ENCODE data around the gene MRGPRG. TPM values are rescaled to one million over a fixed set of nuclear protein-coding genes. Genes with fewer than 3 reads are reported as not detected.

Gene MRGPRG
- total RNA-seq, 4 donors from 2014 or later: not detected

DNA sequence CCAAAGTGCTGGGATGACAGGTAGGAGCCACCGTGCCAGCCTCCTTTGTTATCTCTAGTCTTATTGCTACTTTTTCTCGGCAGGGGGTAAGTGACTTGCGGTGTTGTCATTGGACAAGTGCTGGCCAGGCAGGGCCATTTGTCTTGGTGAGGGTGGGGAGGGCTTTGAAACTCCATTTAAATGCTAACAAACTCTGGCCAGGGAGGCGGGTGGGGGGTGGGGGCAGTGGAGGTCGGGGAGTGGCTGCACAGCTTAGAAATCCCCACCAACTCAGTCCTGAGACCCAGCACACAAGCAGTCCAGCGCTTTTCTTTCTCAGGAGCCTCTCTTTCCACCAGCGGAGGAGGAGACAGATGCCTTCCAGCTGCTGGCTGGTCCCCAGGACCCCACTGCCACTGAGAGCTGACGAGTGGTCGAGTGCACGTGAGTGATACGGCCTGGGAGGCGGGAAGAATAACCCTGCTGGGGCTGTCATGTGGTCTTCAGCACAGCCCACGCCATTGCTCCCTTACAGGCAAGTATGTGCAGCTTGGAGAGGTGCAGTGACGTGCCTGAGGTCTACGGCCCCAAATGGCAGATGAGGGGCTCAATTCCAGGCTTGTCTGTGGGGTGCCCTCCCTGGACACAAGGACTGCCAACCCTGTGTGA is 29.3 kb downstream of the MRGPRG start:
- no peaks in the 10 kb centered on the region for H3K9me3 ChIP-seq
- H3K4me1 ChIP-seq: no peaks in the 10 kb centered on the region
- peaks cover 0 to 15% of the 10 kb centered on the region in 2 donors for H3K27me3 ChIP-seq
- no peak for TF ChIP-seq POLR2A (IDR thresholded peaks at IDR 0.05)
- TF ChIP-seq EP300 (IDR thresholded peaks at IDR 0.05): no peak
- TF ChIP-seq, protein P1, sequence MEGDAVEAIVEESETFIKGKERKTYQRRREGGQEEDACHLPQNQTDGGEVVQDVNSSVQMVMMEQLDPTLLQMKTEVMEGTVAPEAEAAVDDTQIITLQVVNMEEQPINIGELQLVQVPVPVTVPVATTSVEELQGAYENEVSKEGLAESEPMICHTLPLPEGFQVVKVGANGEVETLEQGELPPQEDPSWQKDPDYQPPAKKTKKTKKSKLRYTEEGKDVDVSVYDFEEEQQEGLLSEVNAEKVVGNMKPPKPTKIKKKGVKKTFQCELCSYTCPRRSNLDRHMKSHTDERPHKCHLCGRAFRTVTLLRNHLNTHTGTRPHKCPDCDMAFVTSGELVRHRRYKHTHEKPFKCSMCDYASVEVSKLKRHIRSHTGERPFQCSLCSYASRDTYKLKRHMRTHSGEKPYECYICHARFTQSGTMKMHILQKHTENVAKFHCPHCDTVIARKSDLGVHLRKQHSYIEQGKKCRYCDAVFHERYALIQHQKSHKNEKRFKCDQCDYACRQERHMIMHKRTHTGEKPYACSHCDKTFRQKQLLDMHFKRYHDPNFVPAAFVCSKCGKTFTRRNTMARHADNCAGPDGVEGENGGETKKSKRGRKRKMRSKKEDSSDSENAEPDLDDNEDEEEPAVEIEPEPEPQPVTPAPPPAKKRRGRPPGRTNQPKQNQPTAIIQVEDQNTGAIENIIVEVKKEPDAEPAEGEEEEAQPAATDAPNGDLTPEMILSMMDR (IDR thresholded peaks at IDR 0.05): no peak
- H3K4me3 ChIP-seq: no peak overlapping the region
- H3K27ac ChIP-seq: no peak overlapping the region
- no peak for DNase-seq (ENCODE audit: low spot score in 2 of 2)
- WGBS, 2 donors: 34 to 39% methylated on average over 13 of the region's 15 CpGs
- H3K36me3 ChIP-seq: no peaks in the 10 kb centered on the region

DNA sequence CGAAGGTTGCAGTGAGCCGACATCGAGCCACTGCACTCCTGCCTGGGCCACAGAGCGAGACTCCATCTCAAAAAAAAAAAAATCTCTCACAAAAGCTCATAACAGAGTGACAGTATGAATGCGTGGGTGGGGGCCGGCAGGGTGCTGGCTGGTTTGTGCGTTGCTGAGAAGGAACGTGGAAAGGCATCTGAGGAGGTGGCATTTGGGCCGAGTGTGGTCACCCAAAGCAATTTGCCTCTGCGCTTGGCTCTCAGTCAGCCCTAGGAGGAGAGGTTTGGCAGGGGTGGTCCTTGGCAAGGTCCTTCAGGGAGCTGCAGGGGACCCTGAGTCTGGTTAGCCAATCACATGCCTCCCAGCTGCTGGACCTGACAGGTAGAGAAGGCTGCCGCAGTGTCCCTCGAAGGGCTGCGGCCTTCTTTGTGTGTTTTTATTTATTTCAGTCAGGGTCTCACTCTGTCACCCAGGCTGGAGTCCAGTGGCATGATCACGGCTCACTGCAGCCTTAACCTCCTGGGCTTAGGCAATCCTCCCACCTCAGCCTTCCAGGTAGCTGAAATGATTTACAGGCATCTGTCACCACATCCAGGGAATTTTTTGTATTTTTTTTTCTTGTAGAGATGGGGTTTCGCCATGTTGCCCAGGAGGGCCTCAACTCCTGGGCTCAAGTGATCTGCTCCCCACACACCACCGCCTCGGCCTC is 30.0 kb downstream of the MRGPRG start:
- H3K4me3 ChIP-seq: no peak overlapping the region
- DNase-seq (ENCODE audit: low spot score in 2 of 2): no peak
- no peak overlapping the region for H3K27ac ChIP-seq
- no peak for TF ChIP-seq EP300 (IDR thresholded peaks at IDR 0.05)
- TF ChIP-seq, protein P1 (IDR thresholded peaks at IDR 0.05): no peak
- TF ChIP-seq POLR2A (IDR thresholded peaks at IDR 0.05): no peak
- H3K9me3 ChIP-seq: no peaks in the 10 kb centered on the region
- no peaks in the 10 kb centered on the region for H3K4me1 ChIP-seq
- H3K36me3 ChIP-seq: no peaks in the 10 kb centered on the region
- WGBS, 2 donors: 64 to 67% methylated on average over 16 to 17 of the region's 17 CpGs
- peaks cover 0 to 15% of the 10 kb centered on the region in 2 donors for H3K27me3 ChIP-seq

DNA sequence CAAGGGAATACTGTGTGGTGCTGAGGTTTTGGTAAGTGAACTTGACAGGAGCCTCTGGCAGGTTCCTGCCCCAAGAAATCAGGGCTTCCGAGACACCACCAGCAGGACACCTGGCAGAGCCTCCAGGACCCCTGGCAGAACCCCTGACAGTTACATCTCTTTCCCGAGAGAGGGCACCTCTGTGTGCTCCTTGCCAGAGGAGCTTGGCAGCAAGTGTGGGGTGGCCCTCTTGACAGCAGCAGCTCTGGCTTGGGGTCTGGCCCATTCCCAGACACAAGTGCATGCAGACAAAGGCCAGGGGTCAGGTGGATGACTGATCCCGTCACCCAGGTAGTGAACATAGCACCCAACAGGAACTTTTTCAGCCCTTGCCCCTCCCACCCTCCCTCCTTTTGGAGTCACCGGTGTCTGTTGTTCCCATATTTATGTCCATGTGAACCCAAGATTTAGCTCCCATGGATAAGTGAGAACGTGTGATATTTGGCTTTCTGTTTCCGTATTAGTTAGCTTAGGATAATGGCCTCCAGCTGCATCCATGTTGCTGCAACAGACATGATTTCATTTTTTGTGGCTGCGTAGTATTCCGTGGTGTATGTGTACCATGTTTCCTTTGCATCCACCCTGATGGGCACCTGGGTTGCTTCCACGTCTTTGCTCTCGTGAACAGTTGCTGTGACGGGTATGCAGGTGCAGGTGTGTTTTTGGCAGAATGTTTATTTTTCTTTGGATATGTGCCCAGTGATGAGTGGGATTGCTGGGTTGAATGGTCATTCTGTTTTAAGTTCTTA is 32.3 kb downstream of the MRGPRG start:
- Histone ChIP-seq H3K4me3 (no peak overlapping the region), H3K4me1 (no peaks in the 10 kb centered on the region), H3K27me3 (peaks cover 0 to 15% of the 10 kb centered on the region in 2 donors), H3K36me3 (no peaks in the 10 kb centered on the region), H3K27ac (no peak overlapping the region), H3K9me3 (no peaks in the 10 kb centered on the region)
- WGBS, 2 donors: 83 to 92% methylated on average over 11 of the region's 11 CpGs
- no peak for DNase-seq (ENCODE audit: low spot score in 2 of 2)
- TF ChIP-seq POLR2A (IDR thresholded peaks at IDR 0.05) (no peak), EP300 (IDR thresholded peaks at IDR 0.05) (no peak)
- TF ChIP-seq, protein P1 (IDR thresholded peaks at IDR 0.05): no peak

DNA sequence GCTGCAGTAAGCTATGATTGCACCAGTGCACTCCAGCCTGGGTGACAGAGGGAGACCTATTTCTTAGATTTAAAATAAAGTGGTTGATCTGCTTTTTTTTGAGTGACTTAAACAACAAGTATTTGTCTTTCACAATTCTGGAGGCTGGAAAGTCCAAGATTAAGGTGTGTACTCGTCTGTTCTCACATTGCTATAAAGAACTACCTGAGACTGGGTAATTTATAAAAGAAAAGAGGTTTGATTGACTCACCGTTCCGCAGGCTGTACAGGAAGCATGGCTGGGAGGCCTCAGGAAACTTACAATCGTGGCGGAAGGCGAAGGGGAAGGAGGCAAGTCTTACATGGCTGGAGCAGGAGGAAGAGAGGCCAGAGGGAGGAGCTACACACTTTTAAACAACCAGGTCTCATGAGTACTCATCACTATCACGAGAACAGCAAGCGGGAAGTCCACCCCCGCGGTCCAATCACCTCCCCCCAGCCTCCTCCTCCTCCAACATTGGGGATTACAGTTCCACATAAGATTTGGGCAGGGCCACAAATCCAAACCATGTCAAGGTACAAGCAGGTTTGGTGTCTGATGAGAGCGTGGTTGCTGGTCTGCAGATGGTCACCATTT is 33.8 kb downstream of the MRGPRG start:
- no peak for DNase-seq (ENCODE audit: low spot score in 2 of 2)
- Histone ChIP-seq H3K36me3 (no peaks in the 10 kb centered on the region), H3K4me1 (no peaks in the 10 kb centered on the region), H3K27me3 (peaks cover 0 to 13% of the 10 kb centered on the region in 2 donors), H3K4me3 (no peak overlapping the region), H3K9me3 (no peaks in the 10 kb centered on the region), H3K27ac (no peak overlapping the region)
- 86 to 87% methylated on average over 11 of the region's 11 CpGs for WGBS, 2 donors
- TF ChIP-seq EP300 (IDR thresholded peaks at IDR 0.05) (no peak), POLR2A (IDR thresholded peaks at IDR 0.05) (no peak)
- TF ChIP-seq, protein P1 (IDR thresholded peaks at IDR 0.05): no peak

All from tibial nerve (tissue), 4 donors.